HG02840 (cell line): ENCODE data around the gene SNPH.

ENCODE experiments used
- ATAC-seq: cut with Tn5 transposase; IDR thresholded peaks from one replicate; pipeline ENCODE4 v1.9.1; 2021; ENCODE audit warnings: mild to moderate bottlenecking, moderate library complexity, moderate number of reproducible peaks; ENCODE audit not compliant: unreplicated experiment, low FRiP score

The SNPH gene

GRCh38 chr20:1304710-1305515, 38.8 kb downstream of the SNPH start:
- no peak for ATAC-seq

DNA sequence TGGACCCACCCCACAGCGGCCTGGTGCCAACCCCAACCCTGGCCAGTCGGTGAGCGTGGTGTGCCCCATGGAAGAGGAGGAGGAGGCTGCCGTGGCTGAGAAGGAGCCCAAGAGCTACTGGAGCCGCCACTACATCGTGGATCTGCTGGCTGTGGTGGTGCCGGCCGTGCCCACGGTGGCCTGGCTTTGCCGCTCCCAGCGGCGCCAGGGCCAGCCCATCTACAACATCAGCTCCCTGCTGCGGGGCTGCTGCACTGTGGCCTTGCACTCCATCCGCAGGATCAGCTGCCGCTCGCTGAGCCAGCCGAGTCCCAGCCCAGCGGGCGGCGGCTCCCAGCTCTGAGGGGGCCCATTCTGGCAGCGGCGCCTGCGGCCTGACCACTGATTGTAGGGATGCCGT, 39.6 kb downstream of the SNPH start:
- no peak for ATAC-seq

DNA sequence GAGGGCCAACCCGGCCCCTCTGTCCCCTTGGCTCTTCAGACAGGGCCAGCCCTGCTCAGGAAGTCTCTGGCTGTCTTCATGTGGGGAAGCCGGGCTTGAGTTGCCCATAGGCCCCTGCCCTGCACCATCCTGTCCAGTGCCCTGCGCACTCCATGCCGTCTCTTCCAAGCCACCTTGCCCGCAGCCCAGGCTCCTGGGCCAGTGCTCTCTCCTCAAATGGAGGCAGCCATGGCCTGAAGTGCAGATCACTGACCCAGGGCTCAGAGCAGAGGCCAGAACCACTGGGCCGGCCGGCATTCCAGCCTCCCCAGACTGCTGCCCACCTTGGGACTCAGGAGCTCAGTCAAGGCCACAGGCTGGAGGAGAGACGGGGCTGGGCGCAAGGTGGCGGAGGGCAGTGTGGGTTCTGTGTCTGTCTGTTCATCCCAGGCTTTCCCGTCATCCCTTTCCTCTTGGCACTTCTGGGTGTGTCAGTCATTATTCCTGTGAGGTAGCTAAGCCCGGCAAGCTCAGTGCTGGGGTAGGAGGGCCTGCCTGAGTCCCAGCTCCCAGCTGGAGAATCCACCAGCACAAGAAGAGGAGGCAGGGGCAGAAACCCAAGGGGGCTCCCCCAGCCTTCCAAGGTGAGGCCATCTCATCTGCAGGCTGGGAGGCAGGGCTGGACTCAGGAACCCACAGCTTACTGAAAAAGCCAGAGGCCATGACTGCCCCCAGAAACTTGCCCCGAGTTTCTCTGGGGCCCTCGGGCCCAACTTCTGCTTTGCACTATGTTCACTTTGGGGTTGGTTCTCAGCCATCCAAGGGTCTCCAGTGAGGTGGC, 40.4 kb downstream of the SNPH start:
- no peak for ATAC-seq

GRCh38 chr20:1307171-1307570, 41.1 kb downstream of the SNPH start:
- no peak for ATAC-seq

DNA sequence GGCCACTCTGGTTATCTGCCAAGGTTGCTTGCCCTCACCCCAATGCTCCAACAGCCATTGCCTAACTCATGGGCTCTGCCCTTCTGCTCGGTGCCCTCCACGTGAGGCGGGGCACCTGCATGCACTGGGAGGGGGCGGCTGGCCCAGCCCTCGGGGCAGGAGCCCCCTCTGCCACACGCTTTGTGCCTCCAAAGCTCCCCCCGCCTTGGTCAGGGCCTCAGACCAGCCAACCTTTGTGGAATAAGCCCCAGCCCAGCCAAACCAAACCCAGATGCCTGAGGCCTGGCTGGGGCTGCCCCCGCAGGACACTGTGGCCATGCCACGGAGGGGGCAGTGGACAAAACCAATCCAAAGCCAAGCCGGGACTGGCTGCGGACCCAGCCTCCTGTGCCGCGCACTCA, 41.5 kb downstream of the SNPH start:
- no peak for ATAC-seq

- ATAC-seq, result no peak
These were observed 42.1 kb downstream of the SNPH start for GRCh38 chr20:1308067-1308701.

GRCh38 chr20:1308702-1309095, 42.6 kb downstream of the SNPH start:
- no peak for ATAC-seq

DNA sequence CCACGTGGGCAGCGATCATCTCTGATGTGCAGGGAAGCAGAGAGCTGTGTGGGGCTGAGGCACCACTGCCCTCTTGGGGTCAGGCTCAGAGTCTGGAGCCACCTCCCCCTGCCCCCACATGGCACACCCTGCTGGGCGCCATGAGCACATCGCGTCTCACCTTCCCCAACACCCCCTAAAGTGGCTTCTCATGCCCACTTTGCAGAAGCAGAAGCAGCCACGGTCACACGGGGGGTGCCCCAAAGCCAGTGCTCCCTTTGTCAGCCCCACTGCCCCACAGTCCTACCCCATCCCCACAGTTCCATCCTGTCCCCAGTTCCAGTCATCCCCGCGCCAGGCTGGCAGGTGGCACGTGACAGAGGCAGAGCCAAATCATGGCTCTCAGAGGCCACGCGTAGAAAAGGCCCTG, 43.3 kb downstream of the SNPH start:
- no peak for ATAC-seq

DNA sequence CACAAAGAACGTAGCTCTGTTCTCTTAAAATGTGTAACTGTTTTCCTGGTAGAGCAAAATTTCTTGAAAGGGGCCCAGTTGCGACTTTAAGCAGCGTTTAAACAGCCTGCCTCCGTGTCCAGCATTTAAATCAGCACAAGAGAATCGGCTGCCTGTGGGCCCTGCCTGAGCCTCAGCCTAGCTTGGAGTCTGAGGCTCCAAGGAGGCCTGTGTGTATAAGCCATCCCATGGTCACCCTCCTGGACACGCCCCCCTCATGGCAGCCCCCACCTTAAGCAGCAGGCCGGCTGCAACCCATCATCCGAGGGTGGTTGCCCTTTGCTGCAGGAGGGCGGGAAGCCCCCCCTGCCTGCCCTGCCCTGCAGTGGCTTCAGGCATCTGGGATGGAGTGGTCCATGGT, 44.0 kb downstream of the SNPH start:
- ATAC-seq, result no peak

DNA sequence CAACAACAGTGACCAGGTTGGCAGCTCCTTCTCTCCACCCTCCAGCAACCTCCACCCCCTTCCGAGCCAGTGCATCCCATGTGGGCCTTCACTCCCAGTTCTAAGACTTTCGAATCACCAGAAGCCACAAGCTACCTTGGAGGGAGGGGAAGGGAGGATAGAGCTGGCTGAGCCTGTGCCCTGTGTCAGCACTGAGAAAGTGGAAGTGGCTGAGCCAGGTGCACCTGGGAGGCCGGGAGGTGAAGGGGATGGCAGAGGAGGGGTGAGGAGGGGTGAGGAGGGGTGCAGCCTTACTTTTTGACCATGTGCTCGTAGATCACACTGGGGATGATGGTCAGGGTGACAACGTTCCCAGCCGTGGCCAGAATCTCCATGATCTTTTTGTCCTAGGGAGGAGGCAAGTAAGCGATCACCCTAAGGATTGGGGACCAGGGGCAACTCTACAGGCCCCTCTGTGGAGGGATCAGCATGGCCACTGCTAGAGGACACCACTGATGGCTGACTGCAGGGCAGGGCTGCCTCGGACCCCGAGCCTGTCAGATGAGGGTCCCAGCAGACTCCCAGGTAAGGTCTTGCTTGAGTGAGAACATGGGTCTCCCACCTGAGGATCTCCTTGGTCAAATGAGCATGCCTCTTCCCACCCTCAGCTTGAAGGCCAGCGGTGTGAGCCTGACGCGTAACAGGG, 44.6 kb downstream of the SNPH start:
- no peak for ATAC-seq

GRCh38 chr20:1312308-1312707, 46.2 kb downstream of the SNPH start:
- no peak for ATAC-seq

DNA sequence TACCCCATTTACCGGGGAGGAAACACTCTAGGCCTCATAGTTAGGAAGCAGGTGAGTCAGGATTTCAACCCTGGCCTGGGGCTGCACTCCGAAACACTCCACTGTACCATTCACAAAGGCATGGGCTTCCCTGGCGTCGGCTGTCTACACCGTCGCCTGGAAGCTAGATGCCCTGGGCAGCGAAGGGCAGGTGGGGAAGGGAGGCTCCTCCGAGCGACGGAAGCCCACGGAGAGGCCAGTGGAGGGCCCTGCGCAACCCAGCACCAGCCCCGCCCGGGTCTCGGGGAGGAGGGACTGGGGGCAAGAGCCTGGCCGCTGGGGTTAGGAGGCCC, 46.8 kb downstream of the SNPH start:
- ATAC-seq, result no peak

DNA sequence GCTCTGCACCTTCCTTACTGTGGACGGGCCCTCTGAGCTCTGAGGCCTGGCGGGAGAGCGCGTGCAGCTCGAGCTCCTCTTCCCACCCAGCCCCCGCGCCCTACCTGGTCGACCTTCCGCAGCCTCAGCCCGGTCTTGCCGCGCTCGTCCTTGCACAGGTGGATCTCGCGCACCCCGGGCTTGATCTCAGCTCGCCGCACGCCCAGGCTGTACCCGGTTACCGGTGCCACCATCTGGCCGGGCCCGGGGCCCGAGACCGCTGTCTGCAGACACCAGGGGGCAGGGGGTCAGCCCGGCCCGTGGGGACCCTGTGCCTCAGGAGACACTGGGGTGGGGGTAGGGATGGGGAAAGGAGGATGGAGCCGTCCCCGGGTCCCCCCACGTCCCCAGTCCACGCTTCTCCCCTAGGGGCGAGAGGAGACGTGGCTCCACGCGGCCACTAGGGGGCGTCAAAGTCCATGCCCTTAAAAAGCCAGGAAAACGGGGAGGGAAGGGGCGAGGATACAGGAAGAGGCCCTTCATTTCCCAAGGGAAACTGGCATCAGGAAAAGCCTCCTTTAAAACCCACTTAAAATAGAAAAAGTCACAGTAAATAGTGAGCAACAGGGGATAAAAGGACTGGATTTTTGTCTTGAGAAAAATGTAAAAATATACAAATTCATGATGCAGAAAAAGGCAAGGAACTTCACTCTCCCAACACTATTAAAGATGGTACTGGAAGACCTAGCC, 47.3 kb downstream of the SNPH start:
- ATAC-seq, result no peak

GRCh38 chr20:1315804-1316203, 49.7 kb downstream of the SNPH start:
- no peak for ATAC-seq

DNA sequence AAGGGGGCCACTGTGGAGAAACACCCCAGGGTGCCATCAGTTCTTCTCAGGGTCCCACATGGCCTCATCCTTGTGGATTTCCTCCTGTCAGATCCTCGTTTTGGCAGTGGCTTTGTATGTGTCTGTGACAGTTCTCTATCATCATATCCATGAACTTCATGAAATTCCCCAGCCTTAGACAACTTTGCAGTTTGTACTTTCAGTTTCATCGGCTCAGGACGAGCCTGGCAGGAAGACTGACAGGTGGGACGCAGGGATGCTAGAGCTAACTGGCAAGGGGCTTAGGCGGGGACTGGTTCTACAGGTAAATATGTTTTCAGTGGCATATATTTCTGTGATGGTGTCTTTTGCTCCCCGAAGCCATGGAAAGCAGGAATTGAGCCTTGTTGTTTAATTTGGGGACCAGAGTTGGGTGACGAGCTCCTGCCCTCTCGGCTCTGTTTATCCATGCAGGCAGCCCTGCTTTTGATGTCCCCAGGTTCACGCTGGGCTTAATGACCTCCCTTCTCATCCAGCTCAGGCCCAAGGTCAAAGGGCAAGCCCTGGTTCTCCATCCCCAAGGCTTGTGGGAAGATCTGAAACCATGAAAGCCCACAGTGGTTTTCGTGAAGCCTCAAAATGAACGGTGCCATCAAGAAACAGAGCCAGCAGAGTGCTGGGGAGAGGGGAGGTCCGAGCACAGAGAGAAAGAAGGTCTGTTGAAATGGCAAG, 51.6 kb downstream of the SNPH start:
- no peak for ATAC-seq

DNA sequence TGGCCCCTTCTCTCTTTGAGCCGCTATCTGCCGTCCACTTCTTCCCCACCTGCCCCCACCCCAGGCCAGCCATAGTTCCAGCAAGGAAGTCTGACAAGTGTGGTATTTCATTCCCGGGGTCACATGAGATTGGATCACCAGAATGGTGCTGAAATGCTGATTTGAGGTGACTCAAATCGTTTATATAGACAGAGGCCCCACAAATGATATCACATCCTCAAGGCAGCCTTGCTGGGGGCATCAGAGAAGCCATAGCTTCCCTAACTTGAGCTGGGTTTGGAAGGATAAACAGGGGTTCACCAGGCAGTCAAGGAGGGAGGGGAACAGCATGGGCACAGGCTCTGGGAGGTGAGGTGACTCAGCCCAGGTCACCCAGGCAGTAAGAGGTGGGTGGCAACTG, 53.0 kb downstream of the SNPH start:
- no peak for ATAC-seq

GRCh38 chr20:1319462-1319861, 53.4 kb downstream of the SNPH start:
- ATAC-seq, result no peak

GRCh38 chr20:1320016-1320415, 53.9 kb downstream of the SNPH start:
- ATAC-seq, result no peak

DNA sequence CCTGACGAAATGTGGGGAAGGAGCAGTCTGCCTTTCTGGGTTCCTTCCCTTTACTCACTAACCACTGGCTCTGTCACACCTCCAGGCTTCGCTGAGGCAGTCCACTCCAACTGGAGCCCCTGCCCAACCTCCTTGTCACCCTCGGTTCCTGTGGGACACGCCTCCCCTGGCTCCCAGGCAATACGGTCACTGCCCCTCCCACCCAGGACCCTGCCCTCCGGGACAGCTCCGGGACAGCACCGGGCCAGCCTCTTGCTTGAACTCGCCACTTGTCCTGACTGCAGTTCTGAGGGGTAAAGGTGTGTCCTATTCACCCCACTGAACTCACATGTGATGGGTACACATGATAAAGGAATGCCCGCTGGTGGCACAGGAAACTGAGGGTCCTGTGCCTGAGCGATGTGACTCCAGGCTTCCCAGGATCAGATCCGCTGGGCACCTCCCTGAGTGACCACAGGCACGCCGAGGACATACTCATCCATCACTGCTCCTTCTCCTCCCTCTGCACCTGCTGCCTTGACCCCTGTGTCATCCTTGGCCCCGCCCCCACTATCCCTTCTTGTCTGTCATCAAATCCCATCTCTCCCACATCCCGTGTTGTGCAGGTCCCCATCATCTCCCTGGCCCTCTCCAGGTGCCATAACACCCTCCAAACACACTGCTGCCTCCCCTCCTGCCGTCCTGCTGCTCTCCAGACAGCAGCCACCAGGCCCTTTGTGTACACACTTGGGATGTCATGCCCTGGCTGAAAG, 55.0 kb downstream of the SNPH start:
- ATAC-seq, result no peak
